HG02885 (cell line): ENCODE measurements around the gene CT45A10.
"Not testable (repeated sequence)": the region's sequence is repeated elsewhere in the genome, so short reads cannot be mapped to it uniquely, and the experiment has no call there.

Experiments
- ATAC-seq: cut with Tn5 transposase; IDR thresholded peaks from one replicate; pipeline ENCODE4 v1.9.1; 2021; ENCODE audit warnings: mild to moderate bottlenecking; ENCODE audit not compliant: unreplicated experiment, poor library complexity

Gene CT45A10, protein sequence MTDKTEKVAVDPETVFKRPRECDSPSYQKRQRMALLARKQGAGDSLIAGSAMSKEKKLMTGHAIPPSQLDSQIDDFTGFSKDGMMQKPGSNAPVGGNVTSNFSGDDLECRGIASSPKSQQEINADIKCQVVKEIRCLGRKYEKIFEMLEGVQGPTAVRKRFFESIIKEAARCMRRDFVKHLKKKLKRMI

GRCh38 chrX:135893294-135893817 lies at the start of gene CT45A10, which contains the start of gene SAGE1:
TSS of gene CT45A10 (minus strand) at chrX:135893444. CDS start at chrX:135885344, 8,100 bp downstream.
TSS of gene SAGE1 (plus strand) at chrX:135893716. CDS start at chrX:135896243, 2,527 bp downstream.
- ATAC-seq = no peak

DNA sequence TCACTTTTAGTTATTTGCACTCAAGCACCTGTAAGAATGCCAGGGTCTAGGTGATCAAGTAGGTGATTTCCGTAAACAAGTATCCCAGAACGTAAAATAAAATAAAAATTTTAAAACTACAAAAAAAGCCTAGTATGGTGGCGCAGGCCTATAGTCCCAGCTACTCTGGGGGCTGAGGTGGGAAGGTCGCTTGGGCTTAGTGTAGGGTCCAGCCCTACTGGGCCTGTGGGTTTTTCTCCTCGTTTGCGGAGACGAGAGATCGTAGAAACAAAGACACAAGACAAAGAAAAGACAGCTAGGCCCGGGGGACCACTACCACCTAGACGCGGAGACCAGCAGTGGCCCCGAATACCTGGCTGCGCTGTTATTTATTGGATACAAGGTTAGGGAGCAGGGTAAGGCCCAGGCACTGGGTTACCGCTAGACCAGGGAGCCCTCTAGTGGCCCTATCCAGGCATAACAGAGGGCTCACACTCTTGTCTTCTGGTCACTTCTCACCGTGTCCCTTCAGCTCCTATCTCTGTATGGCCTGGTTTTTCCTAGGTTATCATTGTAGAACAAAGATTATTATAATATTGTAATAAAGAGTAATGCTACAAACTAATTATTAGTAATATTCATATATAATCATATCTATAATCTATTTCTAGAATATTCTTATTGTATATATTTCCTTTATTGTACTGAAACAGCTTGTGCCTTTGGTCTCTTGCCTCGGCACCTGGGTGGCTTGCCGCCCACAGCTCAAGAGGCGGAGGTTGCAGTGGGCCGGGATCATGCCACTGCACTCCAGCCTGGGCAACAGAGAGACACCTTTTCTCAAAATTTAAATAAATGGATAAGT lies 38.6 kb upstream of the CT45A10 start:
- ATAC-seq = peak; percentile 78

DNA sequence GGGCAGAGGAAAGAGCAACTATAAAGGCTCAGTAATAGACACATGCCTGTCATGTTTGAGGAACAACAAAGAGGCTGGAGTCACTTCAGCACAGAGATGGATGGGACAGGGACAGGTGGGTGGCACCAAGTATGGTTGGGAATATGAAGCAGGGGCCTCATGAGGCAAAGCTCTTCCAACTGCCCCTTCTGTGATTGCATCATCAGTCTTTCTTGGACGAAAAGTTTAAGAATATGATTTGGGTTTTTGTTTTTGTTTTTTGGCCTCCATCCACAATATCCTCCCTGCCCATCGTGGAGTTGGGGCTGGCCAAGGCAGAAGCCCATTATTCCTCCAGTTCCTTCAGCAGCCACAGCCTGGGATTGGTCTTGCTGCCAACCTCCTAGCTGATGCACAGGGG lies 34.7 kb upstream of the CT45A10 start:
- no peak for ATAC-seq

DNA sequence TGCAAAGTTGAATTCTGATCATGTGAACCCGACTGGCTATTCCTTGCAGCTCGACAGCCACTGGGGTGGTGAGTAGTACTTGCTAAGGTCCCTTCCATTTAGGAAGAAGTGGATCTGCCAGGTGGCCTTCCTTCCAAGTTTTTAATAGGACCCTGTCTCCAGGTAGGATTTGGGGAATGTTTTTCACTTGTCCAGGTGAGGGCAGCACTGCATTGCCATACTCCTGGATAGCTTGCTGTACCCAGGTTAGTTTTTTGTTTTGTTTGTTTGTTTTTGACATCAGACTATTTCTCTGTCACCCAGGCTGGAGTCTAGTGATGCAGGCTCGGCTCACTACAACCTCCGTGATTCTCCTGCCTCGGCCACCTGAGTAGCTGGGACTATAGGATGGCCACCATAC lies 30.1 kb upstream of the CT45A10 start:
- no peak for ATAC-seq

GRCh38 chrX:135920516-135920915 lies 27.3 kb upstream of the CT45A10 start:
- not testable (repeated sequence) for ATAC-seq

- ATAC-seq = no peak
These were observed 21.2 kb upstream of the CT45A10 start for GRCh38 chrX:135914404-135914803.

GRCh38 chrX:135910251-135910650 lies 17.0 kb upstream of the CT45A10 start:
- no peak for ATAC-seq

DNA sequence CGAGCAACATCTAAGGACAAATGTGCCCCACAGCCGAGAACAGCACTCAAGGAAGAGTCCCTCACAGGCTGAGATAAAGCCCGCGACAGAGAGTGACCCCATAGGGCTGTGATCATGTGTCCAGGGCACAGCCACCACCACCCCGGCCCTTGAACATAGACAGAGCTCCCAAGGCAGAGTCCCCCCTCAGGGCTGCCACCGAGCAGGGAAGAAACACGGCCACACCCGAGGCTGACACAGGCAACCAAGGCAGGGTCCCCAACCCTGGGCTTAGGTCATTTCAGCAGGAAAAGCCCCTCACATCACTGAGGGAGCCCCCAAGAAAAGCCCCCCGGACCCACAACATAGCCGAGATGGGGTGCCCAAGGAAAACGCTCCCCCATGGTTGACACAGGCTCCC lies 463 bp downstream of the CT45A10 start:
- ATAC-seq = no peak

- ATAC-seq = no peak
These were observed 3.1 kb downstream of the CT45A10 start for GRCh38 chrX:135890087-135890585.

- not testable (repeated sequence) for ATAC-seq
These were observed 4.3 kb downstream of the CT45A10 start for GRCh38 chrX:135888976-135889375.

GRCh38 chrX:135888230-135888629 lies 5.0 kb downstream of the CT45A10 start:
- ATAC-seq = not testable (repeated sequence)

DNA sequence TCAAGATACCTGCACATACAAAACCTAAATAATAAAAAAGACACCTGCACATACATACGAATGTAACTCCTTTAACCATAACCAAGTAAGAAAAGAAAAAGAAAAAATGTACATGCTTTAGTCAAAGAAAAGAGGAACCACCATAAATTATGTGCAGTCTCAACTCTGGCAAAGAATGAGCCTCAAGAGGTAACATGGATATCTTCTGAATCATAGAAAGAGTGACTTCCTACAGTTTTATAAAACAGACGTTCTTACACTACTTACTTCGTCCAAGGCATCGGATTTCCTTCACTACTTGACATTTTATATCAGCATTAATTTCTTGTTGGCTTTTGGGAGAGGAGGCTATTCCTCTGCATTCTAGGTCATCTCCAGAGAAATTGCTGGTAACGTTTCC lies 10.5 kb downstream of the CT45A10 start:
- ATAC-seq = not testable (repeated sequence)

DNA sequence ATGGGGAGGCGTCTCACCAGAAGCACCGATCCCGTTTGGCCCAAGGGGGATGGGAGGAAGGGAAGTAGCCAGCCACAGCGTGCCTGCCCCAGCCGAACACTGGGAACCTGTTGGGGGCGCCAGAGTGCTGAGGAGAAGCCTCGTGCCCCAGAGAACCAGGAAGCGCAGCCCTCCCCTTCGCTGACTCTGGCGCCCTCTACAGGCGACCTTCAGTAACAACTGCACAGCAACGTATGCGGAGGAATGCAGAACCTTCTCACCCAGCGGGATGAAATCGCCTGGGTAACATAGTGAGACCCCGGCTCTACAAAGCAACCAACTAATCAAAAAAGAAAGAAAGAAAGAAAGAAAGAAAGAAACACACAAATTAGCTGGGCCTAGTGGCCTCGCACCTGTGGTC lies 21.5 kb downstream of the CT45A10 start, which contains the start of gene CT45A9:
Gene CT45A9 (minus strand): TSS at position 101 of the 400 bp plus-strand sequence. CDS start 3,751 bp downstream, outside the sequence.
- ATAC-seq = not testable (repeated sequence)

DNA sequence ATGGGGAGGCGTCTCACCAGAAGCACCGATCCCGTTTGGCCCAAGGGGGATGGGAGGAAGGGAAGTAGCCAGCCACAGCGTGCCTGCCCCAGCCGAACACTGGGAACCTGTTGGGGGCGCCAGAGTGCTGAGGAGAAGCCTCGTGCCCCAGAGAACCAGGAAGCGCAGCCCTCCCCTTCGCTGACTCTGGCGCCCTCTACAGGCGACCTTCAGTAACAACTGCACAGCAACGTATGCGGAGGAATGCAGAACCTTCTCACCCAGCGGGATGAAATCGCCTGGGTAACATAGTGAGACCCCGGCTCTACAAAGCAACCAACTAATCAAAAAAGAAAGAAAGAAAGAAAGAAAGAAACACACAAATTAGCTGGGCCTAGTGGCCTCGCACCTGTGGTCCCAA lies 38.8 kb downstream of the CT45A10 start, which contains the start of gene CT45A8:
Gene CT45A8 (minus strand): TSS at position 101 of the 400 bp plus-strand sequence. CDS start 3,755 bp downstream, outside the sequence.
- ATAC-seq = not testable (repeated sequence)

GRCh38 chrX:135837180-135837579 lies 56.1 kb downstream of the CT45A10 start, which contains the start of gene CT45A7:
TSS of gene CT45A7 (minus strand) at chrX:135837280. CDS start at chrX:135833533, 3,747 bp downstream.
- ATAC-seq = not testable (repeated sequence)
